Measurements from ENCODE around the gene MNS1. TPM values are rescaled to one million over a fixed set of nuclear protein-coding genes. Genes with fewer than 3 reads are reported as not detected.
"Not testable (repeated sequence)": the region's sequence is repeated elsewhere in the genome, so short reads cannot be mapped to it uniquely, and the experiment has no call there.

Gene MNS1, protein sequence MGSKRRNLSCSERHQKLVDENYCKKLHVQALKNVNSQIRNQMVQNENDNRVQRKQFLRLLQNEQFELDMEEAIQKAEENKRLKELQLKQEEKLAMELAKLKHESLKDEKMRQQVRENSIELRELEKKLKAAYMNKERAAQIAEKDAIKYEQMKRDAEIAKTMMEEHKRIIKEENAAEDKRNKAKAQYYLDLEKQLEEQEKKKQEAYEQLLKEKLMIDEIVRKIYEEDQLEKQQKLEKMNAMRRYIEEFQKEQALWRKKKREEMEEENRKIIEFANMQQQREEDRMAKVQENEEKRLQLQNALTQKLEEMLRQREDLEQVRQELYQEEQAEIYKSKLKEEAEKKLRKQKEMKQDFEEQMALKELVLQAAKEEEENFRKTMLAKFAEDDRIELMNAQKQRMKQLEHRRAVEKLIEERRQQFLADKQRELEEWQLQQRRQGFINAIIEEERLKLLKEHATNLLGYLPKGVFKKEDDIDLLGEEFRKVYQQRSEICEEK
- under 0.01 and 0.74 TPM in 2 replicates for total RNA-seq

DNA sequence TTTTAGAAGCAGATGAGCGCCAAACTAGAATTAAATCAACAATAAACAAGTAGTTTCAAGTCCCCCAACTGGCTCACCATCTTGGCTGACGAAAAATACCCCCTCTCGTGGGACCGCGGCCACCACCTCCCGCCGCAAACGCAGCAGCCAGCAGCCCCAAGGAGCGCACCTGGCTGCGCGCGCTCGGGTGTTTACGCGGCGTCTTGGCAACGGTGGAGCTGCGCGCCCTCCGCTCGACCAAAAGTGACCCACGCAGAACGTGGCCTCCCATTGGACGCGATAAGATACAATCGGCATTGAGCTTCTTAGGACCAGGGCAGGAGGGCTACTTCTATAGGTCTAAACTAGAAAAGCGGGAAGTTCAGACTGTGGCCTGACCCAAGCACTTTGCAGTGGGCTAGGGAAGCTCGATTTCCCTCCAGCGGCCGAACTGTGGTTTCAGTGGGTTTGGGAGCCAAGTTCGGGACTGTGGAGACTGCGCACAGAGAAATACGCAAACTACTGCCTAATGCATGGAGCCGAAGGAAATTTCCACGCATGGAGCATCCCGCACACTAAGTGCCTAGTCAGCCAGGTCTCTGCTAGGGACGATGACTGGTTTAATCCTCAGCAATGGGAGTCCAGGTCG is at the start of gene MNS1:
Gene MNS1, minus strand, starts transcription at position 245 of the 628 bp plus-strand sequence. Its CDS starts 165 bp downstream, at position 80.
- DNase-seq: peak; percentile 98

DNA sequence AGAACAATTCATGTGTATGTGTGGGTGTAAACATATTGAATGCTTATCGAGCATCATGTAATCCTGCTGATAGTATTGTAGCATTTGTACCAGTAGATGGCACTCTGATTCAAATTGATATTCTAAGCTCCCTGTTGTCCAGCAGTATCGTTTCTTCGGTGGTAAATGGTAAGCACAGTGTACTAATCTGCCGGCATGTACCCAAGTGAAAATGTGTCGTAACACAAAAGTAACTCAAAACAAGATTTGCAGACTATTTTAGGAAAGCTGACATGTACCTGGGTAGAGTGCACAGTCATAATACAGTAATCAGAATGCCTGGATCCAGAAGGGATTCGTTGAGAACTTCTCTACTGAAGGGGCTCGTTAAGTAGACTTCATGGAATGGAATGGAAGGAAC is 31.7 kb upstream of the MNS1 start:
- DNase-seq: peak; percentile 87

DNA sequence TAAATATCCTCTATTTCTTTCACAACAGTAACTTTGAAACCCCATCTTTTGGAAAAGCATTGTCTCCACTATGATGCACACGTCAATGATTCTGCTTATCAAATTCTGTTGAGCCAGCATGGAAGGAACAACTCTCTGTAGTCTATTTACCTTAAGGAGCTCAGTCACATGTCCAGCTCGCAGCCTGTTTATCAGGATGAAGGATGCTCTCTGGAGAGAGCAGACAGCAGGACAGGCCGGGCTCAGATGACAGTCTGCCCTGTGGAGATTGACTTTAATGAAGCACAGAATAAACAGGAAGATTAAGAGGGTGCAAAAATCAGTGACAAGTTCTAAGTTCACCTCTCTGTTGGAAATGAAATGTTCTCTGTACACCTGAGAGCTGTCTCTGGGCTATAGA is 30.6 kb upstream of the MNS1 start:
- no peak for DNase-seq

DNA sequence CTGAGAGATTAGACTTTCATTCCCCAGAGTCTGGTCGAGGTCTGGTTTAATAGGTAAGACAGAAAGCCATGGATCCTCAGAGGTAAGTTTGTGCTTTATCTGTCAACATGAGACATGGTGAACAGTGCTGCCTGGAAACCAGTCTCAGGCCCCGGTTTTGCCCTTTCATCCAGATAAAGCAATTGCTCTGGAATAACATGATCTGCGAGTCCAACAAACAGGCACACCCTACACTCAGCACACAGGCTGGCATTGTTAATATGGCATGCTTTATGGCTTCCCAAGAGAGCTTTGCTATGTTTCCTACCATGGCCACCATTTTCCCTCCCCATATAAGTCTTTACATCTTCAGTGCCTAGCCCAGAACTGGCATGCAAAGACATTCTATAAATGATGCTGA is 30.1 kb upstream of the MNS1 start:
- DNase-seq: no peak

DNA sequence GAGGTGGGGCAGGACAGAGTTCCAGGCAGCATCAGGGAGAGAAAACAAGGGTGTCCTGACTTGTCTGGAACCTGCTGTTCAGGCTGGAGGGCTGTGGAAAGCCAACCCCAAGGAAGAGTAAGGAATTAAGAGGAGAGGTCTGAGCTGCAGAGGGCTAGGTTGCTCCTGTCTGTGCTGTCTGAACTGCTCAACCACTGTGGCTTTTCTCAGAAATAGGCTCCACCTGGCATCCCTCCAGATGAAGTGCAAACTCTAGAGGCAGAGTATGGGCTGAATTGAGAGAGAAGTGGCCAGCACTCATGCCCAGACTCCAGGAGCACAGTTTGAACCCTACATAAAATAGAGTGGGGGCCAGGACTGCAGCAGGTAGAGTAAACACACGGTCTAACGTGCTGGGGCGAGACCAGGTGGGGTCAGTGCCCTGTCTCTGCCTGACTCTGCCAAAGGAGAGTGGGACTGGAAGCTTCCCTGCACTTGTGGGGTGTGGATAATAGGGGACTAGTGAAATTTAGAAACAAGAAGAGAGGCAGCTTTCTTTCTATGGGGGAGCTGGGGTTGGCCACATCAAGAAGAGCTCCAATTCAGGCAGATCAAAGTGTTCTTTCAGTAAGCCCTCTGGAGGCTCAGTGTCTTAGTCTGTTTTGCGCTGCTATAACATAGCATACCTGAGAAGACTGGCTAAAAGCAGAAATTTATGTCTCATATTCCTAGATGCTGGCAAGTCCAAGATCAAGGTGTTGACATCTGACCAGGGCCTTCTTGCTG is 28.0 kb upstream of the MNS1 start:
- DNase-seq: no peak

DNA sequence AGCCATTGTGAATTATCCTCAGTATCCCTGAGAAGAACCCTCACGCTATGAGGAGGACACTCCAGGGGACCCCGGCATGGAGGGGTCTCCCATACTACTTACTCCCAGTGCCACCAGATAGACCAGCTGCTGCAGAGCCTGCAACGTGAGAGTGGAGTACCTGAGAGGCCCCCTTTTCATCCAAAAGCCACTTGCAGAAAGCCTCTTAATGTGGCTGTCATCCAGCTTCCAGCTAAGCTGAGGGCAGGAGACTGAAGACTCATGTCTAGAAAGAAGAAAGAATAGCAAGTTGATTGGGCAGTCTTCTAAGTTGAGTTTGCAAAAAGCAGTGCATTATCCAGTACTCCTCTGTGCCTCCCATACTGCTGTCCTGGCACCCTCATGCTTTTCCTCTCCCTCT is 27.3 kb upstream of the MNS1 start:
- no peak for DNase-seq

DNA sequence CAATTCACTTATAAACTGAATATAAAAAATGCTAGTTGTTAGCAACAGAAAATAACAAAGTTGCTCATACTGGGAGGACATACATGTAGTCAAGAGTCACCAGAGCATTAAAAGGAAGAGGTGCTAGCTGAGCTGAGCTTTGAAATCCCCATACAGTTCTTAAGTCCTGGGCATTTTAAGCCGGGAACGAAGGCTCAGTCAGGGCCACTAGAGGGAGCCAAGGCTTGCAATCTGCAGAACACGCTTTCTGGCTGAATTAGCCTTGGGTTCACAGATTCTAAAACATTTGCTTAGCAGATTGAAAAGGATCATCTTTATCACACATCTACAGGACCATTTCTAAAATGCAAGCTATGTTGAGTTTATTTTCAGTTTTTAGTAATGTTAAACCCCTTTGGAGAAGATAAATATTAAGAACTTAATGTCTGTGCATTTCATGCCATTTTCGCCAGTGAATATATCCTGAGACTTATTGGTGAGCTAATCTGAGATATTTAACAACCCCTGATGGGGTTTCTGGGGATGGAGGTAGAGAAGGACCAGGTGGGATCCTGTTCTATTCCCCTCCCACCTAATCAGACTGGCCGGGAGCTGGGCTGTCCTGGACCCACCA is 26.3 kb upstream of the MNS1 start:
- DNase-seq: peak; percentile 91

DNA sequence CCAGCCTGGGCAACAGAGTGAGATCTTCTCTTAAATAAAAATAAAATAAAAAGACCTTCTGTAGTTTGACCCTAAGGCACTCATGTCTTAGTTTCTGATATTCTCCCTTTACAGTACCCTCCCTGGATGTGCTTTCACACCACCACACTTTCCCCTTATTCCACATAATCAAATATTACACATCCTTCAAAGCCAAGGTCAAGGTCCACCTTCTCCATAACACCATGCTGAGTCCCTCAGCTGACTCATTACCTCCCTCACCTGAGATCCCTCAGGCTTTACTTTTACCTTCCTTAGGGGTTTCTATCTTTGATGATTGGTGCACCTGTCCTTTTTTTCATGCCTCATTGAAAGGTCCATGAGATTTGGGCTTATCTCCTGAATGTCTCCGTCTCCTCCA is 25.5 kb upstream of the MNS1 start:
- no peak for DNase-seq

DNA sequence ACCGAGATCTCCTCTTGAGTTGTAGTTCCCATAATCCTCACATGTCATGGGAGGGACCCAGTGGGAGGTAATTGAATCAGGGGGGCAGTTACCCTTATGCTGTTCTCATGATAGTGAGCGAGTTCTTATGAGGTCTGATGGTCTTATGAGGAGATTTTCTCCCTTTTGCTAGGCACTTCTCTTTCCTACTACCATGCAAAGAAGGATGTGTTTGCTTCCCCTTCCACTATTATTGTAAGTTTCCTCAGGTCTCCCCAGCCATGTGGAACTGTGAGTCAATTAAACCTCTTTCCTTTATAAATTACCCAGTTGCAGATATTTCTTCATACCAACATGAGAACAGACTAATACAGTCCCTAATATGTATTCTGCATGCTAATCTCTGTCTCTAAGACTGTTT is 21.3 kb upstream of the MNS1 start:
- not testable (repeated sequence) for DNase-seq

DNA sequence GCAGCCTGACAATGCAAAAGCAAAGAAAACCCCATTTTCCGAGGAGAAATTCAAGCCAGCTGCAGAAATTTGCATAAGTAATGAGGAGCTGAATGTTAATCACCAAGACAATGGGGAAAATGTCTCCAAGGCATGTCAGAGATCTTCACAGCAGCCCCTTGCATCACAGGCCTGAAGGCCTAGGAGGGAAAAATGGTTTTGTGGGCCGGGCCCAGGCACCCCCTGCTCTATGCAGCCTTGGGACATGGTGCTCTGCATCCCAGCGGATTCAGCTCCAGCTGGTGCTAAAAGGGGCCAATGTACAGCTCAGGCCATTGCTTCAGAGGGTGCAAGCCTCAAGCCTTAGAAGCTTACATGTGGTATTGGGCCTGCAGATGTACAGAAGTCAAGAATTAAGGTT is 20.5 kb upstream of the MNS1 start:
- DNase-seq: not testable (repeated sequence)

DNA sequence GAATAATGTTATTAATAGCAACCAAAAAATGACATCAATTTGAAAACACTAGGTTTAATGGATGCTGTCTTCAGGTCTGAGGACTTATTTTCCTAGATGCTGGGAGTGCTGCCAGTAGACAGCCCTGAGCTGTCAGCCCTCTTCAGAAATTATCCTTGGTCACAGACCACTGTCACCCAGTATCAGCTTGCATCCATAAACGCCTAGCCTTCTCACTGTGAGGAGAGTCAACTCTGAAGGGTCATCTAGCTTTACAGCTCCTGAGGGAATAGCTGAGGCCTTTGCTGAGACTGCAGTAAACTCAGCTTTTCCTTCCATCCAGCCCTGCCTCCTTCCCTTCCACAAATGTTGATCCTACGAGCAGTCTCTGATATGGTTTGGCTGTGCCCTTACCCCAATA is 19.4 kb upstream of the MNS1 start:
- no peak for DNase-seq

DNA sequence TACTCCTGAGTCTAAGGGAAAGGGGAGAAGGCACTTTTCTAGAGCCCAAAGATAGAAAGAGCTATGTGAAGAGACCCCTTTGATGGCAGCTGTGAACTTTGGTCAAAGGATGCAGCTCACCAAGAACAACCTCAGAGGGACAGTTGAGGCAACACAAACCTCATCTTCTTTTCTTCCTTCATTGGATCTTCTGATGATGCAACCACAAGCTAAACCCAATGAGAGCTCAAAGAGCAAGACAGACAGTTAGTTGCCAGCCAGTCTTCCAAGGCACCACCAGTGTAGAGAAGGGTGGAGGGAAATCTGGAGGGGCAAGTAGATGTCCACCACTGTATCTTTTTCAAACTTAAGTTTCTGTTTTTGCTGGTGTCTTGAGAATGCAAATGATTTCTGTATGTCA is 10.4 kb upstream of the MNS1 start:
- DNase-seq: no peak

DNA sequence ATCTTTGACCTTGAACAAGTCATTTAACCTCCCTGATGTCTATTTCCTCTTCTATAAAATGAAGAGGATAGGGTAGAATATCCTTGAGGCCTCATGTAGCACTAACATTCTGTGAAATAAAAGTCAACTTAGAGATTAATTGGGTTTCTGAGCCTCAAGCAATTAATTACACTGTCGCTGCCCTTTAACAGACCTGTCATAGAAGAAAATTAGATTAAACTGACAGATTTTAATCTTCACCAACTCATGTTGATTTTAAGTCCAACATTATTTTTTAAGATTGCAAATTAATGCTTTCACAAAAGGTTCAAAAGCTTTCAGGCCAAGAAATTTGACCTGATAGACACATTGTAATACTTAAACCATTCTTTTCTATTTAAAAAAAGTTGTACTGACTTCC is 8.1 kb upstream of the MNS1 start:
- no peak for DNase-seq

DNA sequence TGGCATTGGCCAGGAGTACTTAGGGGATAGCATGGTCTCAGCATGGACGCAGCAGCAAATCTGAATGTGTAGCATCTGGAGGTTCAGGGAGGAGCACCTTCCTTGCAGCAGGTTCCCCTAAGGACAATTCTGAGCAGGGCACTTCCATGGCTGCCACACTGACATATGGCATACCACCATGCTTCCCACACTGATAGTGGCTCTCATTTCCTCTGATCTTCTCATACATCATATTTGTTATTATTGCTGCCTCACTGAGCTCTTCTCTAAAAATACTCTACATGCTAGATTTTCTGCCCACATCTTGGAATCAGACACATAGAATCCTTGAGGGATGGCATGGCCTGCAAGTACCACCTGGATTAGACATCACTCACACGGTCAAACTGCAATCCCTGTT is 7.3 kb upstream of the MNS1 start:
- no peak for DNase-seq

DNA sequence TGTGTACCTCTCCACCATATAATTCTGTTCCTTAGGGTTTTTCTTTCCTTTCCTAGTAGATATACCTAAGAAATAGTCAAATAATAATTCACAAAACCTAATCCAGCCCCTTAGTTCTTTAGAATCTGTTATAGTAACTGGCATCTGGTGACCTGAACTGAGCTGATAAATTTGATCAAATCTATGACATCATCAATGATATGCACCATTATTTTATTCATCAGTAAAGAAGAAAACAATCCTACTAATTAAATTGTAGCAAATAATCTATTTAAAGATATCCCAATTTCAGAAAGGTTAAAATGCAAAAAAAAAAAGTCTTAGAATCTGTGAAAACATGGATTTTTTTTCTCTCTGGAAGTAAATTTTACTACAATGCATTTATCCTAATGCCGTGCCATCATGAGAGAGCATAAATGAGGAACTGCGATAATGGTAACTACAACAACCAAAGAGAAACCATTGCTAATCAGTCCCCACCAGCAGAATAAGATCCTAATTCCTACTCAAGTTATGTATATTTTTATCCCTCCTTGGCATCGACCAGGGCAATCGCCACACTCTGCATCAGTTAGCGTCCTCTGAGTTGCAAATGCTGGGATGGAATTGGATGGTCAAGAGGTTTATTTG is 6.6 kb upstream of the MNS1 start:
- no peak for DNase-seq

DNA sequence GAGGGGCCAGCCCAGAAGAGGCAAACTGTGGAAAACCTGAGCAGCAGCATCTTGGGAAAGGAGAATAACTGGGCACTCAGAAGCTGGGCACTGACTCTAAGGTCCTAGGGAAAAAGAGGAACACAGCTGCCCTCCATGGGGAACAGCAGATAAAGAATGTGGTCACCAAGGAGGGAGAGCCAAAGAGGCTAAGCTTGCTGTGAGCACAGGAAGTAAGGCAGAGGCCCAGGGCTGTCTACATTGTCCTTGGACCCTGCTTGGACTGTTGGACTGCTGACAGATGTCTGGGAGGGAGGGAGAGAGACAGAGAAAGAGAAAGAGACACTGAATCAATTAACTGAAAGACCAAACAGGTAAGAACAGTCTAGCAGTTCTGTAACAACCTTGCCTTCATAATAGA is 4.5 kb upstream of the MNS1 start:
- no peak for DNase-seq

DNA sequence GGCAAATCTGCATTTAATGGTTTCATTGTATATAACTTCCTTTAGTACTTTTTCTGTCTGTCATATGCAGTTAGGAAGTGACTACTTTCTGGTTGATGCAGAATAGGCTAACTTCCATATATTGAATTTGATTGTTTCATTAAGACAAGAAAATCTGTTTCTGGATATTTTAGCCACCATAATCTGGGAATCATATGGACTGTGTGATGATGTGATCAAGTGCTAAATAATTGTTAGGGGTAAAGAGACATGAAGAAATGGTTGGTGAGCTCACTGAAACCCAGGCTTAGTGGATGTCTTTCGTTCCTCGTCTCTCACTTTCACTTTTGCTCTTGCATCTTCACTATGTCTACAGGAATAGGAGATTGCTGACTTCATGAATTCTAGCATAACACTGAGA is 3.5 kb upstream of the MNS1 start:
- DNase-seq: peak; percentile 28

DNA sequence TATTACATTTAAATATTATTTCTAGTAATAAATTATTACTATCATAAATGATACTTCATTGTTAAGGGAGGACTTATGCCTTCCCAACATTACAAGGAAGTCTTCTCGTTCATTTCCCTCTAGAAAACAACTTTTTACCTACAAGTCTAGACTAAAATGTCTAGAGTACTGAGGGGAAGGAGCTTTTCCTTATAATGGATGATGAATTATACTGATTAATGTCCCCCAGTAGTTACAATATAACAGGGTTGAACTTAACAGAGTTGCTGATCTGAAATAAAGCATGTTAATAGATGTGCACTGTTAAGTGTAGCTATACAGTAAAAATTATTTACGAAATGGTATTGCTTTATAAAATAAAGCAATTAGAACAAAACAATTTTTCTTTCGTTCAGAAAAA is 2.7 kb upstream of the MNS1 start:
- DNase-seq: no peak

DNA sequence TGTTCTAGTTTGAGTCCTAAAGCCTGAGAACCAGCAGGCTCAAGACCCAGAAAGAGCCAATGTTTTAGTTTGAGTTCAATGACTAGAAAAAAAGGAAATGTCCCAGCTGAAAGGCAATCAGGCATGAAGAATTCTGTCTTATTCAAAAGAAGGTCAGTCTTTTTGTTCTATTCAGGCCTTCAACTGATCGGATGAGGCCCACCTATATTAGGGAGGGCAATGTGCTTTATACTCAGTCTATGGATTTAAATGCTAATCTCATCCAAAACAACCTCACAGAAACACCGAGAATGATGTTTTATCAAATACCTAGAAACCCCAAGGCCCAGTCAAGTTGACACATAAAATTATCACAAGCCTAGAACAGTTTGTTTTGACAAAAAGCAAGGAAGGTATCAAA is 4.0 kb downstream of the MNS1 start:
- no peak for DNase-seq

DNA sequence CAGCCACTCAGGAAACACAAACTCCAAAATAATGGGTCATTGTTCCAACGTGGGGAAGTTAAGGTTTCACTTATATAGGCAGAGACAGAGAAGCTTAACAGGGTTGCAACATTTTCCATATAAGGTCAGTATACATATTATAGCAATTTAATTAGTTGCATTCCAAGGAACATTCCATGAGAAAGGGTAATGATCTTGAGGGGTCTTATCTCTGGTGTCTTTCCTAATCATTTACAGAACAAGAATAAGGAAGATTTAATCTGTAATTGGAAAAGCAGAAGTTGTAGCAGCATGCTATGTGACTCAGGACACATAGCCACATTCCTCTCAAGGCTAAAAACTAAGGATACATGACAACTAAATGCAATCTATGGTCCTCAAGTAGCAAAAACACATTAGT is 4.9 kb downstream of the MNS1 start:
- no peak for DNase-seq

DNA sequence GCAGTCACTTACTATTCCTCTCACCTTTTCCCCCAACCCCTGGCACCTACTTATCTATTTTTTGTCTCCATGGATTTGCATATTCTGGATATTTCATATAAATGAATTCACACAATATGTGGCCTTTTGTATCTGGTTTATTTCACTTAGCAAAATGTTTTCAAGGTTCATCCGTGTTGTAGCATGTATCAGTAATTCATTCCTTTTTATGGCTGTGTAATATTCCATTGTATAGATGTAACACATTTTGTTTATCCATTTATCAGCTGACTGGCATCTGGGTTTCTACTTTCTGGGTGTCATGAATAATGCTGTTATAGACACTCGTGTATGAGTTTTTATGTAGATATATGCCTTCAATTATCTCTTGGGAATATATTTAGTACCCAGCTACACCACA is 5.8 kb downstream of the MNS1 start:
- no peak for DNase-seq

DNA sequence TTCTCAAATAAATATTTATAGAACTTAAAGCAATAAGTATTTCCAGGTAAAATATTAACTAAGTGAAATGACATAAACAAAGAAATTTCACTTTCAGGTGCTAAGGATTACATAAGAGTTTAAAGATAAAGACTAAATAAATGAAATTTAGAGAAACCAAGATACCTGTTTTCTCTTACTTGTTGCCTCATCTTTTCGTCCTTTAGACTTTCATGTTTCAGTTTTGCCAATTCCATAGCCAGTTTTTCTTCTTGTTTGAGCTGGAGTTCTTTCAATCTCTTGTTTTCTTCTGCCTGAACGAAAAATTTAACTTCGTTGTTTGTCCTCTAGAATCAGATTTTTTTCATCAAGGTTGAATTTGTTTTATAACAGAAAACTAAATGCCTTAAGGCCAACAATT is 8.7 kb downstream of the MNS1 start:
- no peak for DNase-seq

DNA sequence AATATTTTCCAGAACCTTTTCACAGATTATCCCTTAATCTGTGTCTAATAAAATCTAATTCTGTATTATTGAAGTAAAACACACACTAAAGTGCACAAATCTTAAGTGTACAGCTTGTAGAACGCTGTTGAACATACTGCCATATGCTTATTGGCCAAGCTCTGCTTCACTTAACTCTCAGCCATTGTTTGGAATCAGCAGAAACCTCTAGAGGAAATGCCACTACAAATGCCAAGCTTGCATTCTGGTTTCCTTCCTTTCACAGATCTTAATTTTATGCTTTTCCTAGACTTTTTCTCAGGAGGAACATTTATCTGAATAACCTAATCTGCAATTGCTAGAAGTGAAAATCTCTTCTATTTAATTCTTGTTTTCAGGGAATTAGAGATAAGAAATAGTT is 10.1 kb downstream of the MNS1 start:
- DNase-seq: peak; percentile 74

Data from dermis blood vessel endothelial cell (primary cell).